Stimulated activated memory B cell treated with anti-CD40 and anti-IgM and Interleukin-4, amounts not matched to agents 10 μg/mL and 1 μg/mL and 100 μg/mL, for 72 hours (primary cell): Measurements from ENCODE around the gene C11orf24.

Source experiments
- ATAC-seq: fragments of 150-1000 bp; cut with Tn5 transposase; 2 replicates; pipeline ENCODE4 v1.10.0; 2021
- H3K27ac Mint-ChIP-seq: one replicate; pipeline ENCODE4 v1.8.0; 2022; ENCODE audit warnings: mild to moderate bottlenecking, mixed read lengths
- H3K27me3 Mint-ChIP-seq: one replicate; pipeline ENCODE4 v1.8.0; 2022; ENCODE audit warnings: mixed read lengths
- H3K36me3 Mint-ChIP-seq: one replicate; pipeline ENCODE4 v1.8.0; 2022; ENCODE audit warnings: mixed read lengths
- H3K4me1 Mint-ChIP-seq: one replicate; pipeline ENCODE4 v1.8.0; 2022; ENCODE audit warnings: mixed read lengths
- H3K4me3 Mint-ChIP-seq: one replicate; pipeline ENCODE4 v1.8.0; 2022; ENCODE audit warnings: mild to moderate bottlenecking, moderate library complexity, mixed read lengths
- H3K9me3 Mint-ChIP-seq: one replicate; pipeline ENCODE4 v1.8.0; 2022; ENCODE audit warnings: mixed read lengths

The C11orf24 gene

DNA sequence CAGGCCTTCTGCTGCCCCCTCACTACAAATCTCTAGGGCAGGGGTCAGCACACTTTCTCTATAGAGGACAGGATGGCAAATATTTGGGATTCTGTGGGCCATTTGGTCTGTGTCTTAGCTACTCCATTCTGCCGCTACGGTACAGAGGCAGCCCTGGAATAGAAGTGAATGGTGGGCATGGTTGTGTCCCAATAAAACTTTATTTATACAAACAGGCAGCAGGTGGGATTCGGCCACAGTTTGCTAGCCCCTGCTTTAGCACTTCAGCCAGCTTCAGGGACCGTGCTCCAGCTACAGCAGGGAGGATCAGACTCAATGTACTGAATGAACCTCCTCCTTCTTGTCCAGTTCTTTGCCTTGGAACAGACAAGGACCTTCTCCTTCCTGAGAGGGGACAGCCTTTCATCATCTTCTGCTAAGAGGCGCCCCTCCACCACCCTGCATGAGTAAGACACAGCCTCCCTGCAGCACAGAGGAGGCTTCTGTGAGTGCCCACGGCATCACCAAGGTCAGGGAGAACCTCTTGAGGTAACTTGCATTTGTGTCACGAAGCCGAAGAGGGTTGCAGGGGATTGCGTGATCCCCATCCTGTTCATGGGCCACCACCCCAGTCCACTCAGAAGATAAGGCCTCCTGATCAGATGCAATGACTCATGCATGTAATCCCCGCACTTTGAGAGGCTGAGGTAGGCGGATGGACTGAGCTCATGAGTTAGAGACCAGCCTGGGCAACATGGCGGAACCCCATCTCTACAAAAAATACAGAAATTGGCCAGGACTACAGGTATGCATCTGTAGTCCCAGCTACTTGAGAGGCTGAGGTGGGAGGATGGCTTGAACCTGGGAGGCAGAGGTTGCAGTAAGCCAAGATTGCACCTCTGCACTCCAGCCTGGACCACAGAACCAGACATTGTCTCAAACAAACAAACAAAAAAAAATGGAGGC lies 4.6 kb downstream of the C11orf24 start:
- Mint-ChIP-seq H3K4me1 (peaks cover 69% of the 10 kb centered on the region), H3K9me3 (peaks cover 5% of the 10 kb centered on the region), H3K27me3 (no peaks in the 10 kb centered on the region), H3K27ac (peak overlapping the region; percentile 93), H3K36me3 (peaks cover 52% of the 10 kb centered on the region), H3K4me3 (peak overlapping the region; percentile 66)
- ATAC-seq = no peak

DNA sequence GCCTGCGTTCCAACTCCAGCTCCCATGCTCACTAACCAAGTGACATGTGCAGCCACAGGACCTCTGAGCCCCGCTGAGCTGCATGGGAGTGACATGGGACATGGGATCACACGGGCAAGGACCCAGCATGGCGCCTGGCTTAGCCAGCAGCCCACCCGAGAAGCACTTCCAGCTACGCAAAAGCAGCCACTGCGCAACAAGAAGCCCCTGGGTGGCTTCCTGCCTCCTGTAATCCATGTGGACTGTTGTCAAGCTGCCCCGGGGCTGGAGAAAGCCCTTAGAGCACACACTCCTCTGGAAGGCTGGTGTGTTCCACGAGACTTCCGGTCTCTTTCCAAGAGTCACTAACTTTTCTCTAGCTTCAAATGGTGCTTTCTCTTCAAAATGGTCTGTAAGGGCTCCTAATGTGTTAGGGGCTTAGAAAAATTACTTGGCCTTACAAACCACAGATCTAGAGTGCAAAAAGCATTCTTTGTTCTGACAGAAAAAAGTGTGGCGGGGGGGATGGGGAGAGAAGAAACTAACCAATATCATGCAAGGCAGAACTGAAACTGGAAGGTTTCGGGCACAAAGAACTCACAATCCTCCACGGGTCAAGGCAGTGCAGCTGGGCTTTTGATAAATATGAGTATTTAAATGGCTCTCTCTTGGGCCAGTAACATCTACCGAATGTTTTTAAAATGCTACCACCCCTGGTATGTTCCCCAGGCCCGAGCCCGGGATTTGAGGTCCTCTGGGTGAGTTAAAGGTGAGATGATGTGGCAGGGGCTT lies 5.5 kb downstream of the C11orf24 start:
- peak; percentile 82 for ATAC-seq
- Mint-ChIP-seq H3K27me3 (no peaks in the 10 kb centered on the region), H3K4me1 (peaks cover 67% of the 10 kb centered on the region), H3K36me3 (peaks cover 61% of the 10 kb centered on the region), H3K4me3 (peak overlapping the region; percentile 66), H3K9me3 (peaks cover 5% of the 10 kb centered on the region), H3K27ac (peak overlapping the region; percentile 93)

DNA sequence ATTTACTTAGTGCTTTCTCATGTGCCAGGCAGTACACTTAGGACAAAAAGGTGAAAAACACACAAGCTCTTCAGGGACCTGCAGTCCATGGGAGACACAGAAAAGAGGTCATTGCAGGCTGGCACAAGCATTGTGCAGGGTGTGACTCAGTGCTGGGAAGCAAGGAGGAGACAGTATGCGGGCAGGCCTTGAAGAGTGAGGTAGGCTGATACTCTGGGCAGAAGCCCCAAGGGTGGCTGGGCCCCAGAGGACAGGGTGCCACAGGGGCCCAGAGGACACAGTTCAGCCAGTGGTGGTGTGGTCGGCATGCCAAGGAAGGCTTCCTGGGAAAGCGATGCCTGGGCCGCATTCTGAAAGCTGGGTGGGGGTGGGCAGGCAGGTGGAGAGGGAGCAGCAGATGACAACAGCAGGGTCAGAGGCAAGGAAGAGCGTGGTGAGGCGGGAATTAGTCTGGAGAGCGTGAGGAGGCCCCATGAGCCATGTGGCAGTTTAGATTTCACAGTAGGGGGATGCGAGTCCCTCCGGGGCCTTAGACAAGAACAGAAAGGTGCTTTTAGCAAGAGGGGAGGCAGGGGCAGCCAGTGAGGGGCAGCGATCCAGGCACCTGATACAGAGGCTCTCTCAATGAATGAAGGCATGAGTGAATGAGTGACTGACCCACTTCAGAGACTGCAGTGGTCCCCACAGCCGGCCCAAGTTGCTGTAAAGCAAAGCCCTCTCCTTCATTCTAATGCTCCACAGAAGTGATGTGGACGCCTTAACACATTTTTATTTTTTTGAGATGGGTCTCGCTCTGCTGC lies 6.8 kb downstream of the C11orf24 start:
- H3K27ac Mint-ChIP-seq = peak overlapping the region; percentile 42
- H3K4me3 Mint-ChIP-seq = no peak overlapping the region
- peaks cover 57% of the 10 kb centered on the region for H3K4me1 Mint-ChIP-seq

DNA sequence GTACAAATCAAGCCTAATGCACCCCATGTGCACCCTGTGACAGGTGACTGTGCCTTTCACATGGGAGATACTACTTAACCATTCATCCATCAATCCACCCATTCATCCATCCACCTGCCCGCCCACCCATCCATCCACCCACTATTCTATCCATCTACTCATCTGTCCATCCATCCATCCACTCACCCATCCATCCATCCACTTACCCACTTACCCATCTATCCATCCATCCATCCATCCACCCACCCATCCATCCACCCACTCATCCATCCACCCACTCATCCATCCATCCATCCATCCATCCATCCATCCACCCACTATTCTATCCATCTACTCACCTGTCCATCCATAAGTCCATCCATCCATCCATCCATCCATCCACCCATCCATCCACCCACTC lies 7.5 kb downstream of the C11orf24 start:
- no peaks in the 10 kb centered on the region for H3K27me3 Mint-ChIP-seq
- H3K4me3 Mint-ChIP-seq = no peak overlapping the region
- no peak for ATAC-seq
- peaks cover 63% of the 10 kb centered on the region for H3K36me3 Mint-ChIP-seq
- H3K27ac Mint-ChIP-seq = peak overlapping the region; percentile 42
- peaks cover 56% of the 10 kb centered on the region for H3K4me1 Mint-ChIP-seq
- peaks cover 5% of the 10 kb centered on the region for H3K9me3 Mint-ChIP-seq

More for the DNA sequence above, 6.8 kb downstream of the C11orf24 start:
- no peak for ATAC-seq
- H3K27me3 Mint-ChIP-seq = no peaks in the 10 kb centered on the region
- H3K9me3 Mint-ChIP-seq = peaks cover 5% of the 10 kb centered on the region
- peaks cover 70% of the 10 kb centered on the region for H3K36me3 Mint-ChIP-seq

DNA sequence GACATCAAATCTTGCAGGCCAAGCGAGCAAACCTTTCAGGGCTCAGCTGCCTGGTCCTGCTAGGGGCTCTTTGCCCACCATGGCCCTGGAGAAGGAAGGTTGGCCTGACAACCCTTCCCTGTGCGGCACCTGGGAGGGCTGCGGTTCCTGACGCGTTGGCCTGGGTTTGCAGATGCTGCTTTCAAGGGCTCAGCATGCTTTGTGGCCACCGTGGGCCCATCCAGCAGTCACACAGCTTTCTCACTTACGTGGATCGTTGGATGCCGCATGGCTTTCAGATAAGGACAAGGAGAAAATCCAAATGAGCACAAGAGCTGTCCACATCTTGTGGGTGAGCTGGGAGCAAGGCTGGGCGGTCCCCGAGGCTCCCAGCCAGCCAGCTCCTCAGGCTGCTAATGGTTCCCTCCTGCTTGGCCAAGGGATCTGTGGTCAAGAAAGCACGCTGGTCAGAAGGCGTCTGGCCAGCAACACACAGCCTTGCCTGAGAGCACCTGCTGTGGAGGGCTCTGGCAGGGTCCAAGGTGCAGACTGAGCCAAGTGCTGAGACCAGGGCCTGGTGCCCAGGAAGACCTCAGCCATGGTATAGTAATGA lies 8.2 kb downstream of the C11orf24 start:
- H3K36me3 Mint-ChIP-seq = peaks cover 57% of the 10 kb centered on the region
- H3K9me3 Mint-ChIP-seq = peaks cover 5% of the 10 kb centered on the region
- ATAC-seq = no peak
- peaks cover 51% of the 10 kb centered on the region for H3K4me1 Mint-ChIP-seq
- H3K27me3 Mint-ChIP-seq = no peaks in the 10 kb centered on the region
- no peak overlapping the region for H3K27ac Mint-ChIP-seq
- H3K4me3 Mint-ChIP-seq = no peak overlapping the region

DNA sequence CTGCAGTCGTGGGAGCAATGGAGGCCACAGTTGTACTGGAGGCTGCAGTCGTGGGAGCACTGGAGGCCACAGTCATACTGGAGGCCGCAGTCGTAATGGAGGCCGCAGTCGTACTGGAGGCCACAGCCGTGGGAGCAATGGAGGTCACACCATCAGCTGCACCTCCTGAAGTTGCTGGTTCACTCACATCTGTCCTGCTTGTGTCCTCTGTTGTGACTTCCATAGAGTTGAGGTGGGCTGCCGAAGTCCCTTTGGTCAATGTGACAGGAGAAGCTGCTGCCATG lies 9.3 kb downstream of the C11orf24 start:
- H3K27me3 Mint-ChIP-seq = no peaks in the 10 kb centered on the region
- no peak for ATAC-seq
- peaks cover 5% of the 10 kb centered on the region for H3K9me3 Mint-ChIP-seq
- no peak overlapping the region for H3K27ac Mint-ChIP-seq
- peaks cover 48% of the 10 kb centered on the region for H3K36me3 Mint-ChIP-seq
- no peak overlapping the region for H3K4me3 Mint-ChIP-seq
- peaks cover 51% of the 10 kb centered on the region for H3K4me1 Mint-ChIP-seq

DNA sequence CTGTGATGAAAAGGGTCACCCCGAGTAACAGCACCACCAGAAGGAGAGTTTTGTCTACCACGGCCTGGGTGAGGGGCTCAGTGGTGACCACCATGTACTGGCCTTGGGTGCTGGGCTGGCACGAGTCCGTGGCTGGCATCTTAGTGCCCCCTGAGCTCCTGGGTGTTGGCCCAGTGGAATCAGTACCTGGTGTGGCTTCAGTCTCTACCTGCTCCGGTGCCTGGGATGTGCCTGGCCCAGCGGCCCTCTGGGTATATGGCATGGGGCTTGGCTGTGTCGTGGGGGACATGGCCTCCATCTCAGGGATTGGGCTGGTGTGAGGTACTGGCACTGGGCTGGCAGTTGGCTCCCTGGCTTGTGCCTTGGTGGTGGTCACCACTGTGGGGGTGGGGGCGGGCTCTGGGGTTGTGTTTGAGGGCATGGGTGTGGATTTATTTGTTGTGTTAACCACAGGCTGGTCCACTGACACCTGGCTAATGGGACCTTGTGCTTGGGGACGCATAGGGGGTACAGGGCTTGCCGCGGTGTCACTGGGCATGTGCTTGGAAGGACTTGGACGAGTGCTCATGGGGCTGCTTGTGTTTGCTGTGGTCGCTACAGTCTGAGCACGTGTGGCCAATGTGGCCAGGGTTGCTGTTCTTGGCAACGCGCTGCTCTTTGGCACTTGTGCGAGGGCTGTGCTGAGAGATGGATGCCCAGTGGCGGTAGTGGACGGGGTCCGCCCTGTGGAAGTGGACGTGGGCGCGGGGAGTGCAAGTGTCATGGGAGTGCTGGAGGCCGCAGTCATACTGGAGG lies 9.8 kb downstream of the C11orf24 start:
- H3K4me1 Mint-ChIP-seq = peaks cover 49% of the 10 kb centered on the region
- no peak overlapping the region for H3K4me3 Mint-ChIP-seq
- H3K36me3 Mint-ChIP-seq = peaks cover 48% of the 10 kb centered on the region
- no peak for ATAC-seq
- H3K9me3 Mint-ChIP-seq = peaks cover 5% of the 10 kb centered on the region
- H3K27me3 Mint-ChIP-seq = no peaks in the 10 kb centered on the region
- H3K27ac Mint-ChIP-seq = no peak overlapping the region

DNA sequence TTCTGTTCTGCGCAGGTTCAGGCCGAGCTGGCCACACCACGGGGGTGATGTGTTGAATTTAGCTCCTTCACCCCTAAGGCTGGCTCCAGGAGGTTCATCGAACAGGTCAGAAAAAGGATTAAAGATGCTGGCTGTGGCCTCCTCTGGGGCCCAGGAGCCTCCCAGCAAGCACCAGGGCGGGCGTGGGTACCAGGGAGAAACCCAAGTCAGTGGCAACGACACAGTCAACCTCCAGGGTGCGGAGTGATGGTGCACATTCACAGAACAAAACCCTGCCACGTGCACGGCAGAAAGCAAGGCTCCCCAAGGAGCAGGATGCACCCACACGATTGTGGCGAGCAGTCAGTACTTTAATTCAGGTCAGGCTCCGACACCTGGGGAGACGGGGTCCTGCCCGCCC lies 10.8 kb downstream of the C11orf24 start:
- peaks cover 5% of the 10 kb centered on the region for H3K9me3 Mint-ChIP-seq
- no peak overlapping the region for H3K27ac Mint-ChIP-seq
- H3K4me3 Mint-ChIP-seq = no peak overlapping the region
- no peaks in the 10 kb centered on the region for H3K27me3 Mint-ChIP-seq
- ATAC-seq = no peak
- peaks cover 48% of the 10 kb centered on the region for H3K36me3 Mint-ChIP-seq
- peaks cover 39% of the 10 kb centered on the region for H3K4me1 Mint-ChIP-seq

DNA sequence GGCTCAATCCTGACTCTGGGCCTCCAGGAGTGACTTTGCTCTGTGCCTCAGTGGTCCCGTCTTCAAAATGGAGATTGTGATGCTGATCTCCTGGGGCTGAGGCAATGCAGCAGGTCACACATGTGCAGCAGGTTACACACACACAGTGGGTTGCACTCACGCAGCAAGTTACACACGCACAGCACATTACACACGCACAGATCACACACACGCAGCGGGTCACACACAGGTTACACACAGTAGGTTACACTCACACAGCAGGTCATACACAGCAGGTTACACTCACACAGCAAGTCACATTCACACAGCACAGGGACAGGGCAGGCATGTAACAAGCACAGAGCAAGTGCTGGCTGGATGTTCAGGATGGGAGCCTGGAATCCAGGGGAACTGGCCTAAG lies 11.3 kb downstream of the C11orf24 start:
- no peak overlapping the region for H3K4me3 Mint-ChIP-seq
- peaks cover 36% of the 10 kb centered on the region for H3K4me1 Mint-ChIP-seq
- no peak for ATAC-seq
- peaks cover 5% of the 10 kb centered on the region for H3K9me3 Mint-ChIP-seq
- no peaks in the 10 kb centered on the region for H3K27me3 Mint-ChIP-seq
- peak overlapping the region; percentile 80 for H3K27ac Mint-ChIP-seq
- H3K36me3 Mint-ChIP-seq = peaks cover 48% of the 10 kb centered on the region

DNA sequence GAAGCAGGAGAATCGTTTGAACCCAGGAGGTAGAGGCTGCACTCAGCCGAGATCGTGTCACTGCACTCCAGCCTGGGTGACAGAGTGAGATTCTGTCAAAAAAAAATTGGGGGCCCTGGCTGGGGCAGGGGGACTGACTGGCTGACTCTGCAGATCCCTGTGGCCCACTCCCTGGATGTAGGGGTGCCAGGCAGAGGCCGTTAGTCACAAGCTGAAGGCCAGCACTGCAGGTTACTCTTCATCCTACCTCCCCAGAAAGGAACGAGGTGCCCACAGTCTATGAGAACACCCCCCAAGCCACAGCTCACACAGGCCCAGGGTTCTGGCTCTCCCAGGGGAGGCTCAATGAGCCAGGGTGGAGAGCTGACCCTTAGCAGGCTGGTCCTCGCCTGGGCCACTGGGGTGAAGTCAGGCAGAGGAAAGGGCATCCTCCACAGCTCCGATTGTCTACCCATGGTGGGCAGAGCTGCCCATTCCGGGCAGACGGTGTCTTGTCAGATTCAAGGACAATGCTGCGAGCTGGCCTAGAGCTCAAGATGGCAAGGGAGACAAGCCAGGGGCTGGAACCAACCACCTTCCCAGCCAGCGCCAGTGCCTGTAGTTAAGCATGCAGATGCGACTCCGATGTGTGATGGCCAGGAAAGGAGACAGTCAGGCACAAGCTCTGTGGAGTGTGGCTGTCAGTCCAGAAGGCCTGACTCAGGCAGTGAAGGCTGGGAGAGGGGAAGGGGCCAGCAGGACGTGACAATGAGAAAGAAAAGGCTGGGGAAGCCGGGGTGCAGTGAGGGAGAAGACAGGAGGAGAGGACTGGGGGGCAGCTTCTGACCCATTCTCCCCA lies 12.4 kb downstream of the C11orf24 start:
- peaks cover 39% of the 10 kb centered on the region for H3K36me3 Mint-ChIP-seq
- peaks cover 10% of the 10 kb centered on the region for H3K27me3 Mint-ChIP-seq
- no peak for ATAC-seq
- peaks cover 3% of the 10 kb centered on the region for H3K9me3 Mint-ChIP-seq
- H3K4me3 Mint-ChIP-seq = no peak overlapping the region
- H3K27ac Mint-ChIP-seq = peak overlapping the region; percentile 80
- peaks cover 26% of the 10 kb centered on the region for H3K4me1 Mint-ChIP-seq

DNA sequence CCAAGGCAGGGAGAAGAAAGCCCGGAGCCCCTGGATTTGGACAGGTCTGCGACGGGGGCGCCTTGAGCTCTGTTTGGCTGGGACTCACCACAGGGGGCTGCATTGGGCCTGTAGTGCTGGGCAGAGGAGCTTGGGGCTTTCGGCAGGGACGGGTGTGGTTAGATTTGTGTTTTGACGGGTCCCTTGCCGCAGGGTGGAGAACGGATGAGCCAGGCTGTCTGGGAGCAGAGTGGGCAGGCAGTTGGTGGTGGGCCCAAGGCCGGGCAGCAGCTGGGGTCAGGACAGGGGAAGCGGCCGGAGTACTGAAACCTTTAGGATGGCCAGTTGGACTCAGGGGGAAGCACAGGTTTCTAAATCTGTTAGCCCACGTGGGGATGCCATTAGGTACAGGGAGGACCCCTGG lies 13.4 kb downstream of the C11orf24 start:
- Mint-ChIP-seq H3K27ac (peak overlapping the region; percentile 80), H3K4me3 (no peak overlapping the region), H3K27me3 (peaks cover 11% of the 10 kb centered on the region), H3K4me1 (peaks cover 22% of the 10 kb centered on the region), H3K36me3 (peaks cover 32% of the 10 kb centered on the region), H3K9me3 (no peaks in the 10 kb centered on the region)
- ATAC-seq = no peak

DNA sequence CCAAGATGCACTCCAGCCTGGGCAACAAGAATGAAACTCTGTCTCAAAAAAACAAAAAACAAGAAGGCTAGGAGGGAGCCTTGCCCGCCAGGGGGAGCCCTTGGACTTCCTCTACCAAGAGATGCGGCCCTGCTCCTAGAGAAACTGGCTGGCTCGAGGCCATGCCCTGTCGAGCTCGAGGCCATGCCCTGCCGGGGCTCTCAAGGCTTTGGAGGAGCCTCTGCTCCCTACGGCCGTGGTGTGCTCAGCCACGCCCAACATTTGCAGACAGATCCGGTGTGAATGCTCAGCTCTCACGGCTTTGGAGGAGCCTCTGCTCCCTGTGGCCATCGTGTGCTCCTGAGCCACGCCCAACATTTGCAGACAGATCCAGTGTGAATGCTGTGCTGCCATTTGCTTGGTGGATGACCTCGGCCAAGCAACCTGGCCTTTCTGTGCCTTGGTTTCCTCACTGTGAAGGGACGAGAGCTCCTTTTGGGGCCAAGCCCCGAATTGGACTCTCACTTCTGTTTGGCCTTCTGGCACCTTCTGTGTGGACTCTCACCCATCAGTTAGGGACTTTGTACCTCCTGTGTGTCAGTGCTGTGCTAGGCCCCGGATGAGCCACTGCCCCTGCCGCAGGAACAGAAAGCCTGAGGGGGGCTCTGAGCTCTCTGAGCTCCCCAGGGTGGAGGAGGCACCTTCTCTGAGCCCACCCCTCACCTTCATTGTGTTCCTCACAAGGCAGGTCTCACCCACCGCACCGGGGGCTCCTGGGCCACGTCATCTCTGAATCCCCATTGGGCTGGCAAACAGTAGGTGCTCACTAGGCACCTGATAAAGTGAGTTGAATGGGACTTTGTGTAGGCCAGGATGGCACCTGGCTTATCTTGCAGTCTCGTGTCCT lies 14.1 kb downstream of the C11orf24 start:
- Mint-ChIP-seq H3K4me1 (peaks cover 22% of the 10 kb centered on the region), H3K27ac (peak overlapping the region; percentile 80), H3K27me3 (peaks cover 11% of the 10 kb centered on the region), H3K9me3 (no peaks in the 10 kb centered on the region), H3K36me3 (peaks cover 25% of the 10 kb centered on the region), H3K4me3 (no peak overlapping the region)
- ATAC-seq = peak; percentile 91

DNA sequence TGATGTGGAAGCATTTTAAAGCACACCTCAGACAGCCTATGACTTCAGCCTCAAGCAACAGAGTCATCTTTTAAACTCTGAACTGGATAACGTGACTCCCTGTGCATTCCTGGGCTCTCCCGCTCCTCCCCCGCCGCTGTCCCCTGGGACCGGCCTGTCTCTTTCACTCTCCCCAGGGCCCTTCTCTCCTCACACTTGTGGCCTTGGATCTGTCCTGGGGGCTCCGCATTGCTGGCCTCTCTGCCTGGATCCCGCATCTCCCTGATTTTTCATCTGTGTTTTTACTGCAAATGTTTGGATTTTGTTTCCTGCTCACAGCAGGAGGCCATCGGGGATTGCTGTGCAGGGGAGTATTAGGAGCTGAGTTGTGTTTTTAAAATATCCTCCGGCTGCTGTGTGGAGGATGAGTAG lies 15.4 kb downstream of the C11orf24 start:
- Mint-ChIP-seq H3K27ac (peak overlapping the region; percentile 26), H3K4me3 (no peak overlapping the region), H3K4me1 (peaks cover 22% of the 10 kb centered on the region), H3K9me3 (no peaks in the 10 kb centered on the region), H3K27me3 (peaks cover 11% of the 10 kb centered on the region), H3K36me3 (peaks cover 11% of the 10 kb centered on the region)
- ATAC-seq = no peak
